GM21786 (cell line): ENCODE results near the gene SMIM8.

Experiments
- ATAC-seq: cut with Tn5 transposase; IDR thresholded peaks from one replicate; pipeline ENCODE4 v1.9.1; 2021; ENCODE audit not compliant: unreplicated experiment

Gene SMIM8

GRCh38 chr6:87382861-87383260, 60.5 kb downstream of the SMIM8 start:
- no peak for ATAC-seq

- no peak for ATAC-seq
Observed at GRCh38 chr6:87384038-87384437, 61.6 kb downstream of the SMIM8 start.

GRCh38 chr6:87384449-87384848, 62.1 kb downstream of the SMIM8 start:
- ATAC-seq, result no peak

GRCh38 chr6:87391334-87391733, 68.9 kb downstream of the SMIM8 start:
- ATAC-seq, result no peak
